IMR-90 (cell line): ENCODE measurements around the gene GRIN2A. TPM values are rescaled to one million over a fixed set of nuclear protein-coding genes. Genes with fewer than 3 reads are reported as not detected.

Source experiments
- ATAC-seq: fragments of 200-7000 bp; cut with Tn5 transposase; 2 replicates; pipeline ENCODE4 v1.9.1; 2020; ENCODE audit warnings: low read depth, mild to moderate bottlenecking, moderate library complexity
- BruUV-seq: library from RNA; stranded (reverse); fragments of 400-500 nt; replicated peaks from 2 replicates; lab custom pipeline; 2021; lab: Mats Ljungman, UMichigan
- CTCF ChIA-PET: fragments of 300-600 bp; formaldehyde crosslinking; extraction: SDS; loops from one replicate; lab custom pipeline; 2021; ENCODE audit warnings: antibody characterized with exemption; lab: Yijun Ruan, JAX
- POLR2A ChIA-PET: fragments of 300-600 bp; sonication (Branson Sonifier 250); formaldehyde crosslinking; loops from one replicate; lab custom pipeline; 2022; ENCODE audit warnings: antibody characterized with exemption; ENCODE audit not compliant: unreplicated experiment; lab: Charles Lee
- DNase-seq: peaks from one replicate; pipeline ENCODE4 v3.0.0; 2013
- H2AFZ ChIP-seq: replicated peaks from 2 replicates; pipeline ENCODE3; 2013; ENCODE audit warnings: low read length, mild to moderate bottlenecking; ENCODE audit not compliant: poor library complexity
- H2AK5ac ChIP-seq: 2 replicates; pipeline ENCODE4 v1.6.1; 2013; ENCODE audit warnings: low read depth, low read length, inconsistent platforms
- H2AK9ac ChIP-seq: replicated peaks from 2 replicates; pipeline ENCODE3; 2013; ENCODE audit warnings: mild to moderate bottlenecking, low read depth, low read length, moderate library complexity; ENCODE audit not compliant: poor library complexity
- H2BK120ac ChIP-seq: 2 replicates; pipeline ENCODE4 v1.6.1; 2013; ENCODE audit warnings: low read depth, low read length, inconsistent platforms
- H2BK15ac ChIP-seq: 3 replicates; pipeline ENCODE4 v1.6.1; 2013; ENCODE audit warnings: low read depth, low read length, inconsistent platforms
- H2BK20ac ChIP-seq: 2 replicates; pipeline ENCODE4 v1.6.1; 2013; ENCODE audit warnings: low read depth, mild to moderate bottlenecking, inconsistent platforms, low read length, moderate library complexity
- H2BK5ac ChIP-seq: 2 replicates; pipeline ENCODE4 v1.6.1; 2013; ENCODE audit warnings: mild to moderate bottlenecking, low read depth, low read length, inconsistent platforms; ENCODE audit not compliant: poor library complexity, severe bottlenecking
- H3K14ac ChIP-seq: replicated peaks from 2 replicates; pipeline ENCODE4 v1.6.1; 2013; ENCODE audit warnings: low read depth, low read length, inconsistent platforms
- H3K18ac ChIP-seq: 2 replicates; pipeline ENCODE4 v1.6.1; 2013; ENCODE audit warnings: low read depth, low read length, control low read depth
- H3K23ac ChIP-seq: 2 replicates; pipeline ENCODE4 v1.6.1; 2013; ENCODE audit warnings: low read depth, low read length, inconsistent platforms
- H3K27ac ChIP-seq: 2 replicates; pipeline ENCODE4 v1.5.1; 2013; ENCODE audit warnings: mild to moderate bottlenecking, control low read depth, low read length; ENCODE audit not compliant: insufficient read depth
- H3K27me3 ChIP-seq: 2 replicates; pipeline ENCODE4 v1.6.1; 2013; ENCODE audit warnings: low read length; ENCODE audit not compliant: control insufficient read depth, insufficient read depth
- H3K36me3 ChIP-seq: 2 replicates; pipeline ENCODE4 v1.6.1; 2013; ENCODE audit warnings: low read length, mixed read lengths; ENCODE audit not compliant: control insufficient read depth, insufficient read depth
- H3K4ac ChIP-seq: 2 replicates; pipeline ENCODE4 v1.6.1; 2013; ENCODE audit warnings: low read depth, low read length, inconsistent platforms
- H3K4me1 ChIP-seq: 2 replicates; pipeline ENCODE4 v1.6.1; 2013; ENCODE audit warnings: low read length, mixed read lengths; ENCODE audit not compliant: control insufficient read depth, insufficient read depth
- H3K4me2 ChIP-seq: 2 replicates; pipeline ENCODE4 v1.6.1; 2013; ENCODE audit warnings: low read depth, mild to moderate bottlenecking, control low read depth, low read length, moderate library complexity
- H3K4me3 ChIP-seq: 2 replicates; pipeline ENCODE4 v1.5.1; 2013; ENCODE audit warnings: low read depth, mild to moderate bottlenecking, control low read depth, low read length, moderate library complexity; ENCODE audit not compliant: insufficient read depth
- H3K56ac ChIP-seq: 2 replicates; pipeline ENCODE4 v1.6.1; 2013; ENCODE audit warnings: low read length, inconsistent platforms; ENCODE audit not compliant: insufficient read depth; ENCODE audit errors: extremely low read depth
- H3K79me1 ChIP-seq, 2 experiments: 2 replicates each; pipeline ENCODE4 v1.6.1; 2013; ENCODE audit warnings: low read length in 2 of 2, inconsistent platforms in 1 of 2, low read depth in 1 of 2
- H3K9ac ChIP-seq: 2 replicates; pipeline ENCODE4 v1.6.1; 2013; ENCODE audit warnings: low read depth, low read length, control low read depth
- H3K9me1 ChIP-seq: 2 replicates; pipeline ENCODE4 v1.6.1; 2013; ENCODE audit warnings: low read length, inconsistent platforms; ENCODE audit not compliant: insufficient read depth
- H3K9me3 ChIP-seq: 2 replicates; pipeline ENCODE4 v1.6.1; 2013; ENCODE audit warnings: low read length; ENCODE audit not compliant: control insufficient read depth, insufficient read depth
- H4K20me1 ChIP-seq: 2 replicates; pipeline ENCODE4 v1.6.1; 2013; ENCODE audit warnings: low read length, inconsistent platforms; ENCODE audit not compliant: insufficient read depth
- H4K5ac ChIP-seq: 2 replicates; pipeline ENCODE4 v1.6.1; 2013; ENCODE audit warnings: mild to moderate bottlenecking, low read depth, low read length, control low read depth
- H4K8ac ChIP-seq, 2 experiments: 2 replicates each; pipeline ENCODE4 v1.6.1; 2013; ENCODE audit warnings: low read depth in 2 of 2, low read length in 2 of 2, control low read depth in 1 of 2, inconsistent platforms in 1 of 2
- H4K91ac ChIP-seq: 2 replicates; pipeline ENCODE4 v1.6.1; 2013; ENCODE audit warnings: low read depth, low read length, inconsistent platforms; ENCODE audit not compliant: insufficient read depth
- CHD1 ChIP-seq: IDR thresholded peaks from 2 replicates; pipeline ENCODE4 v1.6.1; 2012; ENCODE audit warnings: low read depth, low read length, improper control_type of control experiment
- FOS ChIP-seq: fragments of 150-350 bp; IDR thresholded peaks from 2 replicates; pipeline ENCODE4 v1.6.1; 2016; ENCODE audit warnings: low read depth, low read length
- MAFK ChIP-seq: IDR thresholded peaks from 2 replicates; pipeline ENCODE4 v1.6.1; 2012; ENCODE audit warnings: low read depth, low read length, improper control_type of control experiment
- MAZ ChIP-seq: IDR thresholded peaks from 2 replicates; pipeline ENCODE4 v1.6.1; 2012; ENCODE audit warnings: low read depth, mild to moderate bottlenecking, low read length, improper control_type of control experiment, moderate library complexity, borderline replicate concordance
- POLR2A ChIP-seq: IDR thresholded peaks from 2 replicates; pipeline ENCODE4 v1.6.1; 2012; ENCODE audit warnings: mild to moderate bottlenecking, low read depth, low read length
- RAD21 ChIP-seq: IDR thresholded peaks from 2 replicates; pipeline ENCODE4 v1.6.1; 2012; ENCODE audit warnings: low read length, improper control_type of control experiment
- RCOR1 ChIP-seq: IDR thresholded peaks from 2 replicates; pipeline ENCODE4 v1.6.1; 2012; ENCODE audit warnings: mild to moderate bottlenecking, low read length, improper control_type of control experiment; ENCODE audit not compliant: insufficient replicate concordance
- WGBS, 2 experiments: methylation state at CpG; one replicate each; pipeline versions ENCODE4 v1.1.5 to v1.1.7; 2013; ENCODE audit warnings: missing lambda C conversion rate in 2 of 2; ENCODE audit not compliant: insufficient read length in 1 of 2; ENCODE audit errors: extremely low coverage in 2 of 2; 5-methylcytosine and 5-hydroxymethylcytosine counted together
- dilution Hi-C: fragments of 300-500 bp; cut with HindIII; formaldehyde crosslinking; loops from one replicate; pipeline ENCODE4 v1.14.3; 2018; ENCODE audit warnings: low sequenced_read_pairs; ENCODE audit not compliant: unreplicated experiment
- in situ Hi-C: fragments of 300-500 bp; cut with MboI; formaldehyde crosslinking; loops from 3 replicates; pipeline ENCODE4 v1.14.3; 2019; ENCODE audit warnings: low sequenced_read_pairs, inconsistent platforms, mixed read lengths
- intact Hi-C: fragments of 100-400 bp; cut with micrococcal nuclease; formaldehyde crosslinking; loops from 2 replicates; pipeline ENCODE4 v1.10.0; 2022
- polyA plus RNA-seq, 3 experiments: library from polyadenylated mRNA; depleted of rRNA; stranded (reverse); fragments of >200 nt; gene quantifications; 2 replicates each; pipeline ENCODE4 v1.2.3, GENCODE V29; 2012; ENCODE audit warnings: low replicate concordance in 1 of 3
- total RNA-seq: library from RNA; depleted of rRNA; stranded (reverse); fragments of >200 nt; gene quantifications from 2 replicates; pipeline ENCODE4 v1.2.3, GENCODE V29; 2012
- TF ChIP-seq, protein P1 (sequence below): fragments of 150-350 bp; IDR thresholded peaks from 2 replicates; pipeline ENCODE4 v1.6.1; 2017; ENCODE audit warnings: mild to moderate bottlenecking, antibody characterized with exemption, low read length, low read depth
- TF ChIP-seq, protein P2 (sequence below): conservative IDR thresholded peaks from 2 replicates; pipeline ENCODE4 v1.5.1; 2012; ENCODE audit warnings: mild to moderate bottlenecking, low read depth, low read length, improper control_type of control experiment
- TF ChIP-seq, protein P3 (sequence below): fragments of 150-350 bp; IDR thresholded peaks from 2 replicates; pipeline ENCODE4 v1.6.1; 2016; ENCODE audit warnings: low read depth, mild to moderate bottlenecking, low read length, moderate library complexity, borderline replicate concordance

Gene GRIN2A
- total and polyA plus RNA-seq, 2 of the 4 experiments (the other 2 are of a cell fraction), result under 0.01 TPM; not detected in 1

DNA sequence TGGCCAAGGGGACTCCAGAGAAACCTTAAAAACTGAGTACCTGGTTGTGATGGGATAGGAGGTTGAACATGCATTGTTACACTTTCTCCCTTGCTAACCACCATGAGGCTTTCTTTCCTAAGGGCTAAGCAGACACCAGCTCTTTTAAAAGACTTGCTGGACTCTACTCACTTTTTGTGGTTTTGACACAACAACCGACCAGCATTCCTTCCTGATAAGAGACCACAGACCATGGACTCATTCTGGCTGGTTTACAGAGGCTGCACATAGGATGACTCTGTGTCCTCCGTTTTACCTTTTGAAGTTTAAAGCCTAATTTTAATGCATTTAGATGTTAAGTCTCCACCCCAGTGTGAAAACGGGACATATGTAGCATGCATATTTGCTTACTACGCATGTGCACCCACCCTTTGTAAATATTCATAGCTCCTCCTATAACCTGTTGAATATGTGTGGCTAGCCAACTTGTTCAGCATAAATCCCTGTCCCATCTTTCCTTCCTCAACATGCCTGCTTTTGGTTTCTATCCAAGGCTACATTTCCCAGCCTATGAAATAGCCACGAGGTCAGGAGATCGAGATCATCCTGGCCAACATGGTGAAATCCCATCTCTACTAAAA is 475.9 kb downstream of the GRIN2A start:
- WGBS, 2 experiments, result no CpG with 5 or more reads among the region's 6 CpGs
- Histone ChIP-seq H3K14ac (no peak overlapping the region), H2BK20ac (no peak overlapping the region), H2BK15ac (no peak overlapping the region), H3K27ac (no peak overlapping the region), H3K4ac (no peak overlapping the region), H3K23ac (no peak overlapping the region), H4K8ac (no peak overlapping the region), H3K9me1 (no peaks in the 10 kb centered on the region), H3K79me1 (no peaks in the 10 kb centered on the region), H4K20me1 (no peaks in the 10 kb centered on the region), H3K9ac (no peak overlapping the region), H3K4me2 (no peak overlapping the region), H2BK5ac (no peak overlapping the region), H3K4me1 (no peaks in the 10 kb centered on the region), H2BK120ac (no peak overlapping the region), H3K27me3 (no peaks in the 10 kb centered on the region), H4K5ac (no peak overlapping the region), H2AK9ac (no peak overlapping the region), H3K56ac (no peak overlapping the region), H3K4me3 (no peak overlapping the region), H3K9me3 (peaks cover 14% of the 10 kb centered on the region), H2AFZ (no peak overlapping the region), H3K18ac (no peak overlapping the region), H2AK5ac (no peak overlapping the region), H3K36me3 (no peaks in the 10 kb centered on the region), H4K91ac (no peak overlapping the region)
- ChIA-PET POLR2A (no interaction called here), CTCF (no interaction called here)
- BruUV-seq, result no TSS peak
- intact Hi-C loops (no loop called here), in situ Hi-C loops (no loop called here), dilution Hi-C loops (no loop called here)
- no peak for ATAC-seq
- no peak for DNase-seq
- TF ChIP-seq MAFK, result no peak
- TF ChIP-seq CHD1, result no peak
- TF ChIP-seq POLR2A, result no peak
- no peak for TF ChIP-seq MAZ
- TF ChIP-seq, protein P1, sequence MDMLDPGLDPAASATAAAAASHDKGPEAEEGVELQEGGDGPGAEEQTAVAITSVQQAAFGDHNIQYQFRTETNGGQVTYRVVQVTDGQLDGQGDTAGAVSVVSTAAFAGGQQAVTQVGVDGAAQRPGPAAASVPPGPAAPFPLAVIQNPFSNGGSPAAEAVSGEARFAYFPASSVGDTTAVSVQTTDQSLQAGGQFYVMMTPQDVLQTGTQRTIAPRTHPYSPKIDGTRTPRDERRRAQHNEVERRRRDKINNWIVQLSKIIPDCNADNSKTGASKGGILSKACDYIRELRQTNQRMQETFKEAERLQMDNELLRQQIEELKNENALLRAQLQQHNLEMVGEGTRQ, result no peak
- no peak for TF ChIP-seq RCOR1
- TF ChIP-seq, protein P2, sequence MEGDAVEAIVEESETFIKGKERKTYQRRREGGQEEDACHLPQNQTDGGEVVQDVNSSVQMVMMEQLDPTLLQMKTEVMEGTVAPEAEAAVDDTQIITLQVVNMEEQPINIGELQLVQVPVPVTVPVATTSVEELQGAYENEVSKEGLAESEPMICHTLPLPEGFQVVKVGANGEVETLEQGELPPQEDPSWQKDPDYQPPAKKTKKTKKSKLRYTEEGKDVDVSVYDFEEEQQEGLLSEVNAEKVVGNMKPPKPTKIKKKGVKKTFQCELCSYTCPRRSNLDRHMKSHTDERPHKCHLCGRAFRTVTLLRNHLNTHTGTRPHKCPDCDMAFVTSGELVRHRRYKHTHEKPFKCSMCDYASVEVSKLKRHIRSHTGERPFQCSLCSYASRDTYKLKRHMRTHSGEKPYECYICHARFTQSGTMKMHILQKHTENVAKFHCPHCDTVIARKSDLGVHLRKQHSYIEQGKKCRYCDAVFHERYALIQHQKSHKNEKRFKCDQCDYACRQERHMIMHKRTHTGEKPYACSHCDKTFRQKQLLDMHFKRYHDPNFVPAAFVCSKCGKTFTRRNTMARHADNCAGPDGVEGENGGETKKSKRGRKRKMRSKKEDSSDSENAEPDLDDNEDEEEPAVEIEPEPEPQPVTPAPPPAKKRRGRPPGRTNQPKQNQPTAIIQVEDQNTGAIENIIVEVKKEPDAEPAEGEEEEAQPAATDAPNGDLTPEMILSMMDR, result no peak
- TF ChIP-seq FOS, result no peak
- no peak for TF ChIP-seq RAD21
- TF ChIP-seq, protein P3, sequence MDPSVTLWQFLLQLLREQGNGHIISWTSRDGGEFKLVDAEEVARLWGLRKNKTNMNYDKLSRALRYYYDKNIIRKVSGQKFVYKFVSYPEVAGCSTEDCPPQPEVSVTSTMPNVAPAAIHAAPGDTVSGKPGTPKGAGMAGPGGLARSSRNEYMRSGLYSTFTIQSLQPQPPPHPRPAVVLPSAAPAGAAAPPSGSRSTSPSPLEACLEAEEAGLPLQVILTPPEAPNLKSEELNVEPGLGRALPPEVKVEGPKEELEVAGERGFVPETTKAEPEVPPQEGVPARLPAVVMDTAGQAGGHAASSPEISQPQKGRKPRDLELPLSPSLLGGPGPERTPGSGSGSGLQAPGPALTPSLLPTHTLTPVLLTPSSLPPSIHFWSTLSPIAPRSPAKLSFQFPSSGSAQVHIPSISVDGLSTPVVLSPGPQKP, result no peak
